HG03378 (cell line): ENCODE data around the gene UBE2B.
"Not testable (repeated sequence)": the region's sequence is repeated elsewhere in the genome, so short reads cannot be mapped to it uniquely, and the experiment has no call there.

ENCODE experiments used
- ATAC-seq: cut with Tn5 transposase; IDR thresholded peaks from one replicate; pipeline ENCODE4 v1.9.1; 2021; ENCODE audit warnings: mild to moderate bottlenecking, moderate library complexity; ENCODE audit not compliant: unreplicated experiment

UBE2B gene

GRCh38 chr5:134397196-134397595, 25.8 kb downstream of the UBE2B start:
- no peak for ATAC-seq

GRCh38 chr5:134398609-134399155, 27.3 kb downstream of the UBE2B start:
- ATAC-seq = no peak

- no peak for ATAC-seq
These were observed 32.6 kb downstream of the UBE2B start for GRCh38 chr5:134403951-134404350.

- ATAC-seq = no peak
These were observed 35.0 kb downstream of the UBE2B start for GRCh38 chr5:134406390-134406789.

GRCh38 chr5:134409321-134409720, 38.0 kb downstream of the UBE2B start:
- ATAC-seq = no peak

- ATAC-seq = no peak
These were observed 39.5 kb downstream of the UBE2B start for GRCh38 chr5:134410822-134411221.

GRCh38 chr5:134411228-134411545, 39.8 kb downstream of the UBE2B start:
- ATAC-seq = peak; percentile 6

GRCh38 chr5:134411546-134412266, 40.3 kb downstream of the UBE2B start, which contains the start of gene CDKN2AIPNL:
Gene CDKN2AIPNL, minus strand, starts transcription at chr5:134411881. Its CDS starts 27 bp downstream, at chr5:134411854.
- ATAC-seq = peak; percentile 73

- ATAC-seq = no peak
These were observed 41.7 kb downstream of the UBE2B start for GRCh38 chr5:134413046-134413445.

- no peak for ATAC-seq
These were observed 46.3 kb downstream of the UBE2B start for GRCh38 chr5:134417707-134418106.

- no peak for ATAC-seq
These were observed 47.6 kb downstream of the UBE2B start for GRCh38 chr5:134418958-134419357.

GRCh38 chr5:134420343-134420742, 49.0 kb downstream of the UBE2B start:
- no peak for ATAC-seq

- ATAC-seq = not testable (repeated sequence)
These were observed 49.7 kb downstream of the UBE2B start for GRCh38 chr5:134421038-134421437.

GRCh38 chr5:134422791-134423365, 51.5 kb downstream of the UBE2B start:
- ATAC-seq = no peak

- ATAC-seq = no peak
These were observed 52.0 kb downstream of the UBE2B start for GRCh38 chr5:134423376-134423775.

GRCh38 chr5:134426361-134426760, 55.0 kb downstream of the UBE2B start:
- ATAC-seq = no peak

GRCh38 chr5:134427540-134428041, 56.2 kb downstream of the UBE2B start:
- ATAC-seq = no peak

- ATAC-seq = no peak
These were observed 58.7 kb downstream of the UBE2B start for GRCh38 chr5:134430001-134430569.

- no peak for ATAC-seq
These were observed 60.8 kb downstream of the UBE2B start for GRCh38 chr5:134432174-134432573.

GRCh38 chr5:134432677-134433359, 61.4 kb downstream of the UBE2B start:
- ATAC-seq = no peak

- no peak for ATAC-seq
These were observed 64.2 kb downstream of the UBE2B start for GRCh38 chr5:134435560-134435959.
